Stimulated activated CD4-positive, alpha-beta T cell treated with anti-CD3 and anti-CD28 coated beads, Interleukin-1b, Interleukin-23, amount 100 ng/mL, for 24 hours (primary cell): ENCODE measurements around the gene ANKRD18B.
"Not testable (repeated sequence)": the region's sequence is repeated elsewhere in the genome, so short reads cannot be mapped to it uniquely, and the experiment has no call there.

ENCODE experiments used
- DNase-seq, 4 experiments: peaks; one replicate each; pipeline ENCODE4 v3.0.0-alpha.2; 2020; ENCODE audit warnings: low read depth in 4 of 4, low spot score in 1 of 4

The ANKRD18B gene

GRCh38 chr9:33523397-33524305 is at the start of gene ANKRD18B:
Gene ANKRD18B, plus strand, starts transcription at chr9:33524251. Its CDS starts 239 bp downstream, at chr9:33524490.
- DNase-seq, result peak in 1 of 4 experiments; percentile 25

- DNase-seq, result no peak
Measured at GRCh38 chr9:33475357-33475756, 48.7 kb upstream of the ANKRD18B start.

DNA sequence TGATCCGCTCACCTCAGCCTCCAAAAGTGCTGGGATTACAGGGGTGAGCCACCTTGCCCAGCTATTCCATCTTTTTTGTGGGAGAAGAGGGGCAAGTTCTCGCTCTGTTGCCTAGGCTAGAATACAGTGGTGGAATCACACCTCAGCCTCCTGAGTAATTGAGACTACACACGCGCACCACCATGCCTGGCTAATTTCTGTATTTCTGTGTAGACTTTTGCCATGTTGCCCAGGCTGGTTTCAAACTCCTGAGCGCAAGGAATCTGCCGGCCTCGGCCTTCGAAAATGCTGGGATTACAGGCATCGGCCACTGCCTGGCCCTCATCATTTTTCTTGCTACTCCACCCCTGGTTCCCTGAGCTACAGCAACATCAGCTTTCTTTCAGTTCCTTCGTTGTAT is 47.5 kb upstream of the ANKRD18B start:
- DNase-seq, result no peak

- no peak for DNase-seq
Measured at GRCh38 chr9:33480106-33480505, 43.9 kb upstream of the ANKRD18B start.

GRCh38 chr9:33480976-33481375 is 43.1 kb upstream of the ANKRD18B start:
- no peak for DNase-seq

- not testable (repeated sequence) for DNase-seq
Measured at GRCh38 chr9:33485312-33485711, 38.7 kb upstream of the ANKRD18B start.

GRCh38 chr9:33489066-33489465 is 35.0 kb upstream of the ANKRD18B start:
- no peak for DNase-seq

GRCh38 chr9:33493819-33494218 is 30.2 kb upstream of the ANKRD18B start:
- not testable (repeated sequence) for DNase-seq

- no peak for DNase-seq
Measured at GRCh38 chr9:33498387-33498786, 25.7 kb upstream of the ANKRD18B start.

DNA sequence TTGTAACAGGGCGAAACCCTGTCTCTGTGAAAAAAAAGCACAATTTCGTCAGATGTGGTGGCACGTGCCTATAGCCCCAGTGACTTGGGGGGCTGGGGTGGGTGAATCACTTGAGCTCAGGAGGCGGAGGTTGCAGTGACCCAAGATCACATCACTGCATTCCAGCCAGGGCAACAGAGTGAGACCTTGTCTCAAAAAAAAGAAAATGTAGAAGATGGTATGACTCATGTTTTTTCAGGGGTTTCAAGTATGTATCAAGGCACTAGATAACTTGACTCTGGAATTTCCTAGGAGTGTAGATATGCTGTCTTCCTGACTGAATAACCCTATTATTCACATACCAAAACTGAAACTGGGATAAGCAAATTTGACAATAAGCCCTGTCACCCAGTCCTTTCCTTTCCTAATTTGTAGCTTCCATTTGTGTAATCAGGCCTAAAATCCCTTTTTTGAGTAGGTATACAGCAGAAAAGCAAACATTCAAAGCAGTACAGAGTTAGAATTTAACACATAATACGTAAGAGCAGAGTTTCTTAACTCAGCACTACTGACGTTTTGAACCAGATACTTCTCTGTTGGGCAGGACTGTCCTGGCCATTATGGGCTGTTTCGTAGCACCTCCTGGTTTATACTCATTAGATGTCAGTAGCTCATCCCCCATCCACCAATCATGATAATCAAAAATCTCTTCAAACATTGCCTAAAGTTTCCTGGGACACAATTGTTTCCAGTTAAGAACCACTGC is 17.3 kb upstream of the ANKRD18B start:
- peak in 1 of 4 experiments; percentile 10 for DNase-seq

DNA sequence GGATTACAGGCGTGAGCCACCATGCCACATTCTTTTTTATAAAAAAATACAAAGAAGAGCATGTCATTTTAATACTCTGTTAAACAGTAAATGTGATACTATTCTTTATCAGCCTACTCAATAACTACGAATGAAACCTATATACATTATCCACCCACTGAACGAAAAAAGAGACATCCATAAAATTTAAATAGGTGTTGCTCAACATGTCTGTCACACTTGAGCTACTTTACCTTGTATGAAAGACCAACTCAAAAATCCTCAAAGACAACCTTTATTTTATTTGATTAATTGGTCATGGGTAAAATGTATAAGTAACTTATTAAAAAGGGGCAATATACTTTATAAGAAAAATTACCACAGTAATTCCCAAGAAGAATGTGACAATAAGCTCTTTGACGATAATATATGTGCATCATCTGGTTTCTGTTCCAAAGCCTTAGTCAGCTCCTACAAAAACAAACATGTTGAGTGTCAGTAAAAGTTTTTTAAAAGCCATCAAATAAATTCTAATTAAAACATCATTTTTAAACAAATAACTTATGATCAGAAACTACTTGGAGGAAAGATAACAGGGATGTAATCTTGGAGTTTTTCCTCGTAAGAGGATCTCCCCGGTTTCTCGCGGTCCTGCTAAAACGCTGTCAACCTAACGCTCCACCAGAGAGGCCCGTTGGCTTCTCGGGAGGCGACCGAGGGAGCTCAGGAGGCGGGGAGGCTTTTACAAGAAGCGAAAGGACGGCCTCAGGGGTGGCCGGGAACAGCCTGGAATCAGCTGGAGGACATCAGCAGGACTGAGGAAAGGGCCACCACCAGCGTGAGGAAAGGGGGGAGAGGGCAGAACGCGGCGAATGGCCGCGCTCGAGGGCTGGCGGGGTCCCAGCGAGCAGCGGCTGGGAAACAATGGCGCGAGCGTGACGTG is 13.5 kb upstream of the ANKRD18B start:
- DNase-seq, result peak in 1 of 4 experiments; percentile 25

GRCh38 chr9:33511184-33511517 is 12.9 kb upstream of the ANKRD18B start:
- DNase-seq, result not testable (repeated sequence)

GRCh38 chr9:33512535-33512934 is 11.5 kb upstream of the ANKRD18B start:
- not testable (repeated sequence) for DNase-seq

- DNase-seq, result not testable (repeated sequence)
Measured at GRCh38 chr9:33515342-33515995, 8.6 kb upstream of the ANKRD18B start.

- DNase-seq, result not testable (repeated sequence)
Measured at GRCh38 chr9:33516397-33516796, 7.7 kb upstream of the ANKRD18B start.

DNA sequence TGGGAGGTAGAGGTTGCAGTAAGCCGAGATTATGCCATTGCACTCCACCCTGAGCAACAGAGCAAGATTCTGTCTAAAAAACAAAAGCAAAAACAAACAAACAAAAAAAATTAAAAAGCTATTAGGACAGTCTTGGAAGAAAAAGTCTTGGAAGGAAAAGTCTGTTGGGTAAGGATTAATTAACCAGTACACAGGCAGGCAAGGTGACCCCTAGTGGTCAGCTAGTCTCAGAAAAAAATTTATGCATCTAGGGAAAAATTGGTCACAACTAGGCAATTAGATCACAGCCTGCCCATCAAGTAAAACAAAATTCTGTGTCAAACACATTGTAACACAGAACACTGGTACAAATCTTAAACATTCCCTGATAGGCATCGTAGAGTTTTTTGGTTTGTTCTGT is 6.7 kb upstream of the ANKRD18B start:
- DNase-seq, result no peak

DNA sequence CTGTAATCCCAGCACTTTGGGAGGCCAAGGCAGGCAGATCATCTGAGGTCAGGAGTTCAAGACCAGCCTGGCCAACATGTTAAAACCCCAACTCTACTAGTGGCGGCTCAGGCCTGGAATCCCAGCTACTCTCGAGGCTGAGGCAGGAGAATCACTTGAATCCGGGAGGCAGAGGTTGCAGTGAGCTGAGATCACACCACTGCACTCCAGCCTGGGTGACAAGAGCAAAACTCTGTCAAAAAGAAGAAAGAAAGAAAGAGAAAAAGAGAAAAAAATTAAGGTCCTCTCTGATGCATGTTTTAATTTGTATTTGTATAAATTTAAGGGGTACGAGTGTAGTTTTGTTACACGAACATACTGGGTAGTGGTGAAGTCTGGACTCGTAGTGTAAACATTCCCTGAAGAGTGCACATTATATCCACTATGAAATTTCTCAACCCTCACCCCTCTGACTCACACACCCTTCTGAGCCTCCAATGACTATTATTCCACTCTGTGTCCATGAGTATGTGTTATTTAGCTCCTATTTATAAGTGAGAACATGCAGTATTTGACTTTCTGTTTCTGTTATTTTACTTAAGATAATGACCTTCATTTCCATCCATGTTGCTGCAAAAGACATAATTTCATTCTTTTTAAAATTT is 6.0 kb upstream of the ANKRD18B start:
- not testable (repeated sequence) for DNase-seq

DNA sequence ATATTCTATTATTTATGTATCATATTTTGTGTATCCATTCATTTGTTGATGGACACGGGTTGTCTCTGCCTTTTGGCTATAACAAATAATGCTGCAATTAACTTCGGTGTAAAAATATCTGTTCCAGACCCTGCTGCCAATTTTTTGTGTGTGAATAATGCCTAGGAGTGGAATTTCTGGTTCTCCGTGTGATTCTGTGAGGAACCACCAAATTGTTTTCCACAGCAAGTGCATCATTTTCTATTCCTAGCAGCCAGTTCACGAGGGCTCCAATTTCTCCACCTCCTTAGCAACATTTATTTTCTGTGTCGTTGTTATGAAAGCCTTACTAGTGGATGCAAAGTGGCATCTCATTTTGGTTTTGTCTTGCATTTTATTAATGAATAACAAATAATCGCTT is 2.2 kb upstream of the ANKRD18B start:
- not testable (repeated sequence) for DNase-seq

- DNase-seq, result no peak
Measured at GRCh38 chr9:33524306-33524947, 376 bp downstream of the ANKRD18B start.

DNA sequence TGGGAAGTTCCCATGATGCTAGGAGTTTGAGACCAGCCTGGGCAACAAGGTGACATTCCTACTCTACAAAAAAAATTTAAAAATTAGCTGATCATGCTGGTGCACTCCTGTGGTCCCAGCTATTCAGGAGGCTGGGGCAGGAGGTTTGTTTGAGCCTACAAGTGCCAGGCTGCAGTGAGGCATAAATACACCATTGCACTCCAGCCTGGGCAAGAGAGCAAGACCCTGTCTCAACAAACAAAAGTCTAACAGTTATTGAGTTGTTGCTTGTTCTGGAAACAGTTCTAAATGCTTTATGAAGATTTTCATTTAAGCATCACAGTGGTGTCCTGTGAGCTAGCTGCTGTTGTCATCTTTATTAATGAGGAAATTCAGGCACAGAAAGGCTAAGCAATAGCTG is 4.0 kb downstream of the ANKRD18B start:
- DNase-seq, result not testable (repeated sequence)
